CD4-positive, CD25-positive, alpha-beta regulatory T cell (primary cell): ENCODE data around the gene ZNF184. TPM values are rescaled to one million over a fixed set of nuclear protein-coding genes. Genes with fewer than 3 reads are reported as not detected.

Experiments used
- ATAC-seq, 2 donors: fragments of 150-1000 bp; cut with Tn5 transposase; one replicate each; pipeline ENCODE4 v1.10.0; 2021; ENCODE audit warnings: low read depth in 2 of 2, moderate number of reproducible peaks in 2 of 2, moderate library complexity in 1 of 2
- DNase-seq, 3 donors: peaks; one replicate each; pipeline versions ENCODE4 v3.0.0 to v3.0.0-alpha.2; 2012 to 2022; ENCODE audit warnings: mixed read lengths in 1 of 3
- H3K27ac ChIP-seq: one replicate; pipeline ENCODE4 v1.7.0; 2013; ENCODE audit warnings: mild to moderate bottlenecking, low read length; ENCODE audit not compliant: insufficient read depth, poor library complexity, severe bottlenecking
- H3K27me3 ChIP-seq: one replicate; pipeline ENCODE4 v1.7.0; 2013; ENCODE audit warnings: low read length; ENCODE audit not compliant: control insufficient read depth, insufficient read depth
- H3K36me3 ChIP-seq: one replicate; pipeline ENCODE4 v1.7.0; 2013; ENCODE audit warnings: mild to moderate bottlenecking, low read length, moderate library complexity; ENCODE audit not compliant: control insufficient read depth, insufficient read depth
- H3K4me1 ChIP-seq: 2 replicates; pipeline ENCODE4 v1.7.0; 2013; ENCODE audit warnings: mild to moderate bottlenecking, low read length; ENCODE audit not compliant: insufficient read depth, control insufficient read depth, poor library complexity, severe bottlenecking
- H3K4me3 ChIP-seq: one replicate; pipeline ENCODE4 v1.7.0; 2013; ENCODE audit warnings: low read depth, mild to moderate bottlenecking, low read length, moderate library complexity
- H3K9me3 ChIP-seq, 2 experiments: 1 replicate in 1 of 2; 2 replicates in 1 of 2; pipeline ENCODE4 v1.7.0; 2013; ENCODE audit warnings: low read length in 2 of 2, mild to moderate bottlenecking in 1 of 2, moderate library complexity in 1 of 2; ENCODE audit not compliant: control insufficient read depth in 2 of 2
- H3K27ac Mint-ChIP-seq, 3 donors: one replicate each; pipeline ENCODE4 v1.8.0; 2020 to 2022; ENCODE audit warnings: mild to moderate bottlenecking in 3 of 3, mixed read lengths in 3 of 3, moderate library complexity in 2 of 3
- H3K27me3 Mint-ChIP-seq: one replicate; pipeline ENCODE4 v1.8.0; 2022; ENCODE audit warnings: mild to moderate bottlenecking, mixed read lengths
- H3K36me3 Mint-ChIP-seq: one replicate; pipeline ENCODE4 v1.8.0; 2020; ENCODE audit warnings: mixed read lengths
- H3K4me1 Mint-ChIP-seq, 4 donors: one replicate each; pipeline ENCODE4 v1.8.0; 2020 to 2022; ENCODE audit warnings: mixed read lengths in 4 of 4, mild to moderate bottlenecking in 1 of 4
- H3K4me3 Mint-ChIP-seq, 4 donors: one replicate each; pipeline ENCODE4 v1.8.0; 2020 to 2022; ENCODE audit warnings: mild to moderate bottlenecking in 4 of 4, mixed read lengths in 4 of 4, moderate library complexity in 3 of 4
- H3K9me3 Mint-ChIP-seq, 7 donors: one replicate each; pipeline ENCODE4 v1.8.0; 2020 to 2022; ENCODE audit warnings: mixed read lengths in 7 of 7, mild to moderate bottlenecking in 3 of 7, moderate library complexity in 2 of 7
- polyA plus RNA-seq, 4 donors: library from polyadenylated mRNA; unstranded; fragments of 300-500 nt; fragmentation: Illumina TruSeq; gene quantifications; one replicate each; pipeline ENCODE4 v1.2.3, GENCODE V29; 2021
- total RNA-seq: library from RNA; stranded (reverse); gene quantifications from one replicate; pipeline ENCODE4 v1.2.3, GENCODE V29; 2022

ZNF184 gene
- total and polyA plus RNA-seq, 5 donors from 2014 or later = 6.1 to 14.9 (median 9.2) TPM

DNA sequence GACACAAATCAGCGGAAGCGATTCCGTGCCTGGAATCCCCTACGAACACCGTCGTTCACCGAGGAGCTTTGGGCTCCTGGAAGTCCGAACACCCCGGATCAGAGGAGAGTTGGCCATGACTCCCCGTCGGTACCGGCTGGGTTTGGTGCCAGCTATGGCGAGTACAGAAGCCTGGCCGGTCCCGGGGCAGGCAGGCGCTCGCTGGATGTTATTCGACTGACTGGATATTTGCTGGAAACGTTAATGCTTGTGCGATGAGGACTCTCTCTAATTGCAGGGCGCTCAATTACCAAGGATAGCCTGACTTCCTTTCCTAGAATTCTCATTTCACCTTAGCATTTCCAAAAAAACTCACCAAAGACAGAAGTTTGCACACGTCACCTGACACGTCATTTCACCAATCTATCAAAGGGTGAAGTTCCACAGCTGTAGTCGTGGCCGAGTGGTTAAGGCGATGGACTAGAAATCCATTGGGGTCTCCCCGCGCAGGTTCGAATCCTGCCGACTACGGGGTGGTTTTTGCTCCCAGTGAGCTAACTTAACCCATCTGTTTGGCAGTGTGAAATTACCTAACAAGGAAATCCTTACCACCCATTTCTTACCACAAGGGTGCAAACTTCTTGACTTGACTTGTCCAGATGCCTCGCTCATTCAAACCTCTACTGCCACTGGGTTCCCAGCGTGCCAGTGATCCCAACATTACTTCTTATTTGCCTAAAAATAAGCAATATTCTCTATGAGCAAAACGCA, 22.7 kb upstream of the ZNF184 start:
- H3K9me3 Mint-ChIP-seq = peaks cover 0 to 7% (median 0%) of the 10 kb centered on the region in 7 donors
- peak overlapping the region in 1 of 3 donors; percentile 36 for H3K27ac Mint-ChIP-seq
- ATAC-seq = no peak
- Histone ChIP-seq H3K4me3 (peak overlapping the region; percentile 0), H3K36me3 (no peaks in the 10 kb centered on the region), H3K4me1 (peaks cover 12% of the 10 kb centered on the region), H3K9me3 (peaks cover 3 to 8% of the 10 kb centered on the region in 2 experiments), H3K27ac (no peak overlapping the region), H3K27me3 (peaks cover 51% of the 10 kb centered on the region)
- H3K4me1 Mint-ChIP-seq = peaks cover 5 to 17% (median 10%) of the 10 kb centered on the region in 4 donors
- no peaks in the 10 kb centered on the region for H3K36me3 Mint-ChIP-seq
- H3K27me3 Mint-ChIP-seq = peaks cover 73% of the 10 kb centered on the region
- peak overlapping the region in 3 of 4 donors; percentile 44 to 74 (median 67) for H3K4me3 Mint-ChIP-seq
- DNase-seq = peak in 1 of 3 donors; percentile 48

DNA sequence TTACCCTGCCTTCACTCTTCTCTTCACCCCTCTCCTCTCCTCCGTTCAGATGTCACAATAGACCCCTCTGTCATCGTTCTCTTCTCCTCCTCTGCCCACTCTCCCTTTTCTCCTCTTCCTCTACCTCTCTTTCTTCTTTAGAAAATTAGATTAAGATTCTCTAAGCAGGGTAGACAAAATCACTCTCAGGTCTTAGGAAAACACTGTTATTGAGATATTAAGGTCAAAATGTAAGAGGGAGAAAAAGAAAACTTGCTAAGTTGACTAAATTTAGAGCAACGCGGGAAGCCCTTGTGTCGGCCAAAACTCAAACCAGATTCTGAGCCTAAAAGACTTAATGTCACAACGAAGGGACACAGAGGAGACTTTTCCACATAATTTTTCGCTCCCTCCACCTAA, 22.1 kb upstream of the ZNF184 start:
- Mint-ChIP-seq H3K4me1 (peaks cover 5 to 17% (median 10%) of the 10 kb centered on the region in 4 donors), H3K4me3 (peak overlapping the region in 3 of 4 donors; percentile 23 to 74 (median 44)), H3K36me3 (no peaks in the 10 kb centered on the region), H3K27me3 (peaks cover 68% of the 10 kb centered on the region), H3K9me3 (peaks cover 0 to 6% (median 0%) of the 10 kb centered on the region in 7 donors), H3K27ac (peak overlapping the region in 1 of 3 donors; percentile 36)
- no peak for ATAC-seq
- no peak for DNase-seq
- H3K4me1 ChIP-seq = peaks cover 12% of the 10 kb centered on the region
- no peak overlapping the region for H3K4me3 ChIP-seq
- peaks cover 48% of the 10 kb centered on the region for H3K27me3 ChIP-seq
- H3K36me3 ChIP-seq = no peaks in the 10 kb centered on the region
- H3K9me3 ChIP-seq = peaks cover 3 to 8% of the 10 kb centered on the region in 2 experiments
- H3K27ac ChIP-seq = no peak overlapping the region

DNA sequence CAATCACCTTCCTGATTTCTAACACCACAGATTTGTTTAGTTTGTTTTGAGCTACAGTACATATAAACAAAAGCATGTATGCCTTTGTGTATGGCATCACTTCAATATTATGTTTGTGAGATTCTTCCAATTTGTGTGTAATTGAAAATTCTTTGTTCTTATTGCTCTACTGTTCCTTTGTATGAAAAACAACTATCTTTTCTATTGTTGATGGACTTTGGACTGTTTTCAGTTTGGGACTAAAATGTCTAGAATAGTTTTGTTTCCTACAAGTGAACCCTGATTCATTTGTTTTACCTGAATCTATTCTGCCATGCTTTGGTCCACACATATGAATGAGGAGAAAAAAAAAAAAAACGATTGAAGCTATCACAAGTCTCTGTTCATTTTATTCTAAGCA, 21.2 kb upstream of the ZNF184 start:
- no peak for DNase-seq
- peaks cover 12% of the 10 kb centered on the region for H3K4me1 ChIP-seq
- no peak overlapping the region for H3K4me3 ChIP-seq
- peaks cover 3 to 8% of the 10 kb centered on the region in 2 experiments for H3K9me3 ChIP-seq
- ATAC-seq = no peak
- Mint-ChIP-seq H3K36me3 (no peaks in the 10 kb centered on the region), H3K27me3 (peaks cover 61% of the 10 kb centered on the region), H3K4me1 (peaks cover 5 to 17% (median 10%) of the 10 kb centered on the region in 4 donors), H3K9me3 (peaks cover 0 to 6% (median 0%) of the 10 kb centered on the region in 7 donors), H3K4me3 (no peak overlapping the region), H3K27ac (no peak overlapping the region)
- peaks cover 48% of the 10 kb centered on the region for H3K27me3 ChIP-seq
- no peaks in the 10 kb centered on the region for H3K36me3 ChIP-seq
- H3K27ac ChIP-seq = no peak overlapping the region

DNA sequence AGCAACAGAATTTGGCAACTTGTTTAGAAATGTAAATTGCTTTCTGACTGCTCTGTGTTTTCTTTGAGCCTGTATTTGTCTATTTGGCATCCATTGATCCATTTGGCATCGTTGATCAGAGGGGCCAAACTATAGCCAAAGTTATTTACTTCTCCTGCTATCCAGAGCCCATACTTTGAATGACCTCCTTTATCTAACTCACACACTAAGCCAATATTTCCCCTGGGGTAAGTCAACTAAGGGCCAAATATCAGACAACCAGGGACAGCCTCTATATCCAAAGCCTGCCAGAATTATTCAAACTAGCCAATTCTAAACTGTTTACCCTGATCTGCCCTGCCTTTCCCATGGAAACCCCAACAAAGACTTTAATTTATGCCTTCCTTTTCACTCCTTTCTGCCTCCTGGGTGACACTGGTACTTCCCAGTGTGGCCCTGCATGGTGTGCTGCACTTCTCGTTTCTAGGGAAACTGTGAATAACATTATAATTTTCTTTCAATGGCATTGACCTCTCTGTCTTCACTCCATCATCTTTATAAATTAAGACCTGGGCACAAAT, 19.8 kb upstream of the ZNF184 start:
- Histone ChIP-seq H3K36me3 (no peaks in the 10 kb centered on the region), H3K27ac (no peak overlapping the region), H3K9me3 (peaks cover 3 to 8% of the 10 kb centered on the region in 2 experiments), H3K4me1 (peaks cover 12% of the 10 kb centered on the region), H3K4me3 (no peak overlapping the region), H3K27me3 (peaks cover 39% of the 10 kb centered on the region)
- no peak overlapping the region for H3K4me3 Mint-ChIP-seq
- peaks cover 49% of the 10 kb centered on the region for H3K27me3 Mint-ChIP-seq
- DNase-seq = no peak
- no peak overlapping the region for H3K27ac Mint-ChIP-seq
- H3K9me3 Mint-ChIP-seq = peaks cover 0 to 6% (median 0%) of the 10 kb centered on the region in 7 donors
- H3K36me3 Mint-ChIP-seq = no peaks in the 10 kb centered on the region
- H3K4me1 Mint-ChIP-seq = peaks cover 5 to 17% (median 6%) of the 10 kb centered on the region in 4 donors
- no peak for ATAC-seq

DNA sequence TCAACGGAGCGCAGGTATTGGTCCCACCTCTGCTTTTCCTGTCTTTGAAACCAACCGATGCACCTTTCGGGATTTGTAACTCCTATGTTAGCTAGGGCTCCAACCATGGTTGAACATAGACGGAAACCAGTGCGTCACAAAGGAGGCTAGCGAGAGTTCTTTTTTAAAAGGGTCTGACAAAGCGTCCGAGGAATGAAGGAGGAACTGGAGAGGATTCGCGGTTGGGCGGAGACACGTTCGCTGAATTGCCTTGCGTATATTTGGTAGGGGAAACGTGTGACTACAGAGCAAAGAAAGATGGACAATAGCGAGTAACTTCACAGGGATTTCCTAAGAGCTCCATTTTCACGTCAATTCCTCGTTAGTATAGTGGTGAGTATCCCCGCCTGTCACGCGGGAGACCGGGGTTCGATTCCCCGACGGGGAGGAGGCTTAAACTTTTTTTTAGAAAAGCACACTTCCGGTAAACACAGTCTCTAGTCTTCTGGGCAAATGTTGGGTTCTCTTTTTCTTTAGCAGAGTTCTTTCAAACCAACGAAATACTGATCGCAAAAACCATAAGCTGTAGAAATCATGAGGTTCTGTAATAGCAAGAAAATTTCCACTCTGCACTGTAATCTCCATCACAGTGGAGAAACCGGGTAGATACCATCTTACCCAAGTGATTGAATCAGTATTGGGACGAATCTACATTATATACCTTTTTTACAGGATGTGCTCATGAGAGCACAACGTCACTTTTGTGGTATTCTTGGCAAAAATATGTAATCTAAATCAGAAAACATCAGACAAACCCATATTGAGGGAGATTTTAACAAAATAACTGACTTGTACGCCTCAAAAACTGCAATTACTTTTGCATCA, 6.6 kb upstream of the ZNF184 start:
- Histone ChIP-seq H3K9me3 (no peaks in the 10 kb centered on the region), H3K27ac (peak overlapping the region; percentile 98), H3K27me3 (no peaks in the 10 kb centered on the region), H3K4me1 (peaks cover 18% of the 10 kb centered on the region), H3K4me3 (peak overlapping the region; percentile 99), H3K36me3 (no peaks in the 10 kb centered on the region)
- no peak overlapping the region for H3K27ac Mint-ChIP-seq
- H3K4me1 Mint-ChIP-seq = peaks cover 0 to 7% (median 4%) of the 10 kb centered on the region in 4 donors
- no peaks in the 10 kb centered on the region for H3K9me3 Mint-ChIP-seq
- DNase-seq (peak; percentile 67 to 91 (median 90)), ATAC-seq (peak; percentile 80 to 82)
- no peaks in the 10 kb centered on the region for H3K27me3 Mint-ChIP-seq
- no peak overlapping the region for H3K4me3 Mint-ChIP-seq
- no peaks in the 10 kb centered on the region for H3K36me3 Mint-ChIP-seq

DNA sequence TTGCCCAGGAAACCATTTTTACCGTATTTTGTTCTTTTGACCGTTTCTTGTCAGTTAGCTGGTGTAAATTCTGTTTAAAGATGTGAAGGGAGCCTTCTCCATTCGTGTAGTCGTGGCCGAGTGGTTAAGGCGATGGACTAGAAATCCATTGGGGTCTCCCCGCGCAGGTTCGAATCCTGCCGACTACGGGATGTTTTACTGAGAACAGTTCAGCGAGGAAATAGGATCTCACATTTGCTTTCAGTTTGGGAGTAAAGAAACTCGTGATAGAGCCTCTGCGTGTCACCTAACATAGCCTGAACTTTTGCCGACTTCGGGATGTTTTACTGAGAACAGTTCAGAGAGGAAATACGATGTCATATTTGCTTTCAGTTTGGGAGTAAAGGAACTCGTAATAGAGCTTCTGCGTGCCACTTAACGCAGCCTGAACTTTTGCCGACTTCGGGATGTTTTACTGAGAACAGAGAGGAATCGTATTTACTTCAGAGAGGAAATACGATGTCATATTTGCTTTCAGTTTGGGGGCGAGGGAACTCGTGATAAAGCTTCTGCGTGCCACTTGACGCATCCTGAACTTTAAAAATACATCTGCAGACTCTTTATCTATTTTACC, 5.9 kb upstream of the ZNF184 start:
- Mint-ChIP-seq H3K4me1 (peaks cover 0 to 9% (median 4%) of the 10 kb centered on the region in 4 donors), H3K36me3 (no peaks in the 10 kb centered on the region), H3K9me3 (no peaks in the 10 kb centered on the region), H3K27ac (no peak overlapping the region), H3K4me3 (no peak overlapping the region), H3K27me3 (no peaks in the 10 kb centered on the region)
- ATAC-seq (peak; percentile 52 to 54), DNase-seq (peak; percentile 80 to 89 (median 88))
- Histone ChIP-seq H3K9me3 (no peaks in the 10 kb centered on the region), H3K27ac (peak overlapping the region; percentile 98), H3K36me3 (no peaks in the 10 kb centered on the region), H3K4me3 (peak overlapping the region; percentile 99), H3K27me3 (no peaks in the 10 kb centered on the region), H3K4me1 (peaks cover 18% of the 10 kb centered on the region)

DNA sequence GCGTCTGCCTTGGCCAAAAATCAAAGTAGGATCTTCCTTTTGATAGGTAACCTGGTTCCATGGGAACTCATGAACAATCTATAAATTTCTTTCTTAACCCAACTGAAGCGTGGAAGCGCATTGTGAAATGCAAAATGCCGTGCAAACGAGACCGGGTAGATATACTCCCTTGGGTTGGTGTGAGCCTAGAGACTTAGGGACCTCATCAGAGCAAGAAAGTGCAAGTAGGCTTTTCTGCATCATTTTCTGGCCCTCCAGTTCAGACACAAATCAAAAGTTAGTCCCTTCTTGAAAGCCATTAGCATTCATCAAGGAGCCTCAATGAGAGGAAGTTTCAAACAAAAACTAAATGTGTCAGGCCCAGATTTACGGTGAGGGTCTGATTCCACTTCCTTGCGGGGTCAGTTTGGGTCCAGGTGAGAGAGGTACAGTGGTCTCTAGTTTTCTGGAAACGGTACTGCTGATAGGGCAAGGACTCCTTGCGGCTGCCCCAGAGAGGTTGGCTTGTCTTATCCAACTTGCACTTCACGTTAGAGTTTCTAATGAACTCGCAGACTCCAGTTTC, 5.3 kb upstream of the ZNF184 start:
- H3K4me1 Mint-ChIP-seq = peaks cover 0 to 9% (median 6%) of the 10 kb centered on the region in 4 donors
- no peak for DNase-seq
- Histone ChIP-seq H3K4me1 (peaks cover 19% of the 10 kb centered on the region), H3K27ac (peak overlapping the region; percentile 98), H3K27me3 (no peaks in the 10 kb centered on the region), H3K4me3 (peak overlapping the region; percentile 99), H3K36me3 (no peaks in the 10 kb centered on the region), H3K9me3 (no peaks in the 10 kb centered on the region)
- no peaks in the 10 kb centered on the region for H3K9me3 Mint-ChIP-seq
- H3K36me3 Mint-ChIP-seq = no peaks in the 10 kb centered on the region
- H3K27ac Mint-ChIP-seq = no peak overlapping the region
- H3K4me3 Mint-ChIP-seq = no peak overlapping the region
- H3K27me3 Mint-ChIP-seq = no peaks in the 10 kb centered on the region
- peak; percentile 1 for ATAC-seq
